Neural progenitor cell (in vitro differentiated cells): Measurements from ENCODE around the gene COL8A1. TPM values are rescaled to one million over a fixed set of nuclear protein-coding genes. Genes with fewer than 3 reads are reported as not detected.
"Not testable (repeated sequence)": the region's sequence is repeated elsewhere in the genome, so short reads cannot be mapped to it uniquely, and the experiment has no call there.

Experiments
- DNase-seq: peaks from one replicate; pipeline ENCODE4 v3.0.0-alpha.2; 2016; ENCODE audit warnings: low spot score
- H2AFZ ChIP-seq: fragments of 200-600 bp; sonication (generic); replicated peaks from 2 replicates; pipeline ENCODE4 v1.6.1; 2016; ENCODE audit warnings: antibody characterized with exemption
- H3F3A ChIP-seq: fragments of 200-600 bp; sonication (generic); 2 replicates; pipeline ENCODE4 v1.6.1; 2016; ENCODE audit warnings: antibody characterized with exemption, low read depth
- H3K27ac ChIP-seq: fragments of 200-600 bp; sonication (generic); 2 replicates; pipeline ENCODE4 v1.5.1; 2016; ENCODE audit warnings: mild to moderate bottlenecking
- H3K27me3 ChIP-seq: fragments of 200-600 bp; sonication (generic); 2 replicates; pipeline ENCODE4 v1.6.1; 2016; ENCODE audit warnings: mild to moderate bottlenecking, moderate library complexity
- H3K36me3 ChIP-seq: fragments of 200-600 bp; sonication (generic); 2 replicates; pipeline ENCODE4 v1.5.1; 2016
- H3K4me1 ChIP-seq: fragments of 200-600 bp; sonication (generic); 2 replicates; pipeline ENCODE4 v1.6.1; 2016; ENCODE audit warnings: mixed run types
- H3K4me2 ChIP-seq: fragments of 200-600 bp; sonication (generic); 2 replicates; pipeline ENCODE4 v1.6.1; 2016
- H3K4me3 ChIP-seq: fragments of 200-600 bp; sonication (generic); 2 replicates; pipeline ENCODE4 v1.5.1; 2016
- H3K79me2 ChIP-seq: fragments of 200-600 bp; sonication (generic); 2 replicates; pipeline ENCODE4 v1.6.1; 2016; ENCODE audit warnings: low read depth
- H3K9ac ChIP-seq: fragments of 200-600 bp; sonication (generic); 2 replicates; pipeline ENCODE4 v1.6.1; 2016
- H3K9me3 ChIP-seq: fragments of 200-600 bp; sonication (generic); 2 replicates; pipeline ENCODE4 v1.5.1; 2016; ENCODE audit warnings: low read depth
- H4K20me1 ChIP-seq: fragments of 200-600 bp; sonication (generic); 2 replicates; pipeline ENCODE4 v1.6.1; 2016; ENCODE audit warnings: low read depth
- H3K27ac Mint-ChIP-seq: 3 replicates; pipeline ENCODE4 v1.8.0; 2021; ENCODE audit warnings: mixed read lengths
- H3K27me3 Mint-ChIP-seq: 2 replicates; pipeline ENCODE4 v1.8.0; 2022; ENCODE audit warnings: low read depth, mild to moderate bottlenecking, inconsistent platforms, moderate library complexity, mixed read lengths; ENCODE audit not compliant: insufficient read depth
- H3K36me3 Mint-ChIP-seq: 3 replicates; pipeline ENCODE4 v1.8.0; 2021; ENCODE audit warnings: mixed read lengths
- H3K4me1 Mint-ChIP-seq: 3 replicates; pipeline ENCODE4 v1.8.0; 2021; ENCODE audit warnings: mixed read lengths
- H3K4me3 Mint-ChIP-seq: 3 replicates; pipeline ENCODE4 v1.8.0; 2021; ENCODE audit warnings: mild to moderate bottlenecking, moderate library complexity, mixed read lengths
- H3K9me3 Mint-ChIP-seq: 3 replicates; pipeline ENCODE4 v1.8.0; 2020; ENCODE audit warnings: mixed read lengths
- EZH2 ChIP-seq: fragments of 200-600 bp; sonication (generic); IDR thresholded peaks from 2 replicates; pipeline ENCODE4 v1.6.1; 2017; ENCODE audit warnings: antibody characterized with exemption, mild to moderate bottlenecking, moderate library complexity
- EZH2phosphoT487 ChIP-seq: fragments of 200-600 bp; sonication (generic); IDR thresholded peaks from 2 replicates; pipeline ENCODE4 v1.6.1; 2017; ENCODE audit warnings: antibody characterized with exemption
- total RNA-seq: library from RNA; depleted of rRNA; stranded (reverse); fragments of >200 nt; gene quantifications from 2 replicates; pipeline ENCODE4 v1.2.3, GENCODE V29; 2015; ENCODE audit warnings: low replicate concordance
- TF ChIP-seq, protein P1 (sequence below): fragments of 200-600 bp; sonication (generic); IDR thresholded peaks from 2 replicates; pipeline ENCODE4 v1.5.1; 2017; ENCODE audit warnings: antibody characterized with exemption, mild to moderate bottlenecking

Gene COL8A1
- total RNA-seq, 1 donor from 2014 or later = not detected

GRCh38 chr3:99837715-99838114, 199.3 kb downstream of the COL8A1 start:
- H3K4me1 Mint-ChIP-seq = no peaks in the 10 kb centered on the region
- no peaks in the 10 kb centered on the region for H3K9me3 Mint-ChIP-seq
- H3K36me3 Mint-ChIP-seq = no peaks in the 10 kb centered on the region
- H3K27me3 ChIP-seq = no peaks in the 10 kb centered on the region
- no peak overlapping the region for H3K9ac ChIP-seq
- H3K4me2 ChIP-seq = no peak overlapping the region
- no peaks in the 10 kb centered on the region for H3K27me3 Mint-ChIP-seq
- no peak overlapping the region for H3K27ac ChIP-seq
- TF ChIP-seq, protein P1, sequence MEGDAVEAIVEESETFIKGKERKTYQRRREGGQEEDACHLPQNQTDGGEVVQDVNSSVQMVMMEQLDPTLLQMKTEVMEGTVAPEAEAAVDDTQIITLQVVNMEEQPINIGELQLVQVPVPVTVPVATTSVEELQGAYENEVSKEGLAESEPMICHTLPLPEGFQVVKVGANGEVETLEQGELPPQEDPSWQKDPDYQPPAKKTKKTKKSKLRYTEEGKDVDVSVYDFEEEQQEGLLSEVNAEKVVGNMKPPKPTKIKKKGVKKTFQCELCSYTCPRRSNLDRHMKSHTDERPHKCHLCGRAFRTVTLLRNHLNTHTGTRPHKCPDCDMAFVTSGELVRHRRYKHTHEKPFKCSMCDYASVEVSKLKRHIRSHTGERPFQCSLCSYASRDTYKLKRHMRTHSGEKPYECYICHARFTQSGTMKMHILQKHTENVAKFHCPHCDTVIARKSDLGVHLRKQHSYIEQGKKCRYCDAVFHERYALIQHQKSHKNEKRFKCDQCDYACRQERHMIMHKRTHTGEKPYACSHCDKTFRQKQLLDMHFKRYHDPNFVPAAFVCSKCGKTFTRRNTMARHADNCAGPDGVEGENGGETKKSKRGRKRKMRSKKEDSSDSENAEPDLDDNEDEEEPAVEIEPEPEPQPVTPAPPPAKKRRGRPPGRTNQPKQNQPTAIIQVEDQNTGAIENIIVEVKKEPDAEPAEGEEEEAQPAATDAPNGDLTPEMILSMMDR = no peak
- TF ChIP-seq EZH2 (no peak), EZH2phosphoT487 (no peak)
- peaks cover 27% of the 10 kb centered on the region for H3K79me2 ChIP-seq
- no peaks in the 10 kb centered on the region for H3K36me3 ChIP-seq
- H3F3A ChIP-seq = no peaks in the 10 kb centered on the region
- no peak overlapping the region for H3K27ac Mint-ChIP-seq
- H2AFZ ChIP-seq = no peak overlapping the region
- no peak for DNase-seq
- peaks cover 9% of the 10 kb centered on the region for H3K4me1 ChIP-seq
- H3K9me3 ChIP-seq = no peaks in the 10 kb centered on the region
- H3K4me3 ChIP-seq = no peak overlapping the region
- H4K20me1 ChIP-seq = peaks cover 8% of the 10 kb centered on the region
- H3K4me3 Mint-ChIP-seq = no peak overlapping the region

DNA sequence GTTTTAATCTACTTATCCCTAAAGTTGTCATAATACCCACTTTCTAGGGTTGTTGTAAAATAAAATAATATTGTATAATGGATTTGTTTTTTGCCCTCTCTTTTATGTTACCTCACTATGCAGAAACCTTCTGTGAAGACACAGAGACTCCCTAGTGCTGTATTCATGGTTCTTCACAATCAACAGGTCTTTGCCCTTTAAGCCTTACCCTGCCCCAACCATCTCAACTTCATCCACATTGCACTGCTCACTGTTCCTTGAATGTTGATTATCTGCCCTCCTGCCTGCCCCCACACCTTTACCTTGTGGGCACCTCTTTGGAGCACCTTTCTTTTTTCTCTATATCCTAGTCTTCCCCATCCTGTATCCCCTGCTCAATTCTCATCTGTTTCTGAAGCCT, 200.4 kb downstream of the COL8A1 start:
- H3K4me1 Mint-ChIP-seq = no peaks in the 10 kb centered on the region

GRCh38 chr3:99839613-99840012, 201.2 kb downstream of the COL8A1 start:
- Histone ChIP-seq H3F3A (no peaks in the 10 kb centered on the region), H4K20me1 (peaks cover 12% of the 10 kb centered on the region), H3K9ac (no peak overlapping the region), H3K79me2 (peaks cover 16% of the 10 kb centered on the region), H3K9me3 (no peaks in the 10 kb centered on the region), H3K4me1 (peaks cover 9% of the 10 kb centered on the region), H3K27ac (no peak overlapping the region), H3K4me2 (no peak overlapping the region), H3K36me3 (no peaks in the 10 kb centered on the region), H3K4me3 (no peak overlapping the region), H2AFZ (no peak overlapping the region), H3K27me3 (no peaks in the 10 kb centered on the region)
- DNase-seq = no peak
- Mint-ChIP-seq H3K4me3 (no peak overlapping the region), H3K4me1 (no peaks in the 10 kb centered on the region), H3K36me3 (no peaks in the 10 kb centered on the region), H3K27ac (no peak overlapping the region), H3K27me3 (no peaks in the 10 kb centered on the region), H3K9me3 (no peaks in the 10 kb centered on the region)
- TF ChIP-seq, protein P1 = no peak

More for the DNA sequence above, 200.4 kb downstream of the COL8A1 start:
- Histone ChIP-seq H3F3A (no peaks in the 10 kb centered on the region), H2AFZ (no peak overlapping the region), H3K9me3 (no peaks in the 10 kb centered on the region), H4K20me1 (peaks cover 12% of the 10 kb centered on the region), H3K4me3 (no peak overlapping the region), H3K79me2 (peaks cover 18% of the 10 kb centered on the region), H3K27me3 (no peaks in the 10 kb centered on the region), H3K4me1 (peaks cover 9% of the 10 kb centered on the region), H3K4me2 (no peak overlapping the region), H3K36me3 (no peaks in the 10 kb centered on the region), H3K9ac (no peak overlapping the region), H3K27ac (no peak overlapping the region)
- DNase-seq = no peak
- H3K36me3 Mint-ChIP-seq = no peaks in the 10 kb centered on the region
- no peaks in the 10 kb centered on the region for H3K27me3 Mint-ChIP-seq
- H3K9me3 Mint-ChIP-seq = no peaks in the 10 kb centered on the region
- no peak overlapping the region for H3K27ac Mint-ChIP-seq
- no peak overlapping the region for H3K4me3 Mint-ChIP-seq
- TF ChIP-seq, protein P1 = no peak
- TF ChIP-seq EZH2 (no peak), EZH2phosphoT487 (no peak)

DNA sequence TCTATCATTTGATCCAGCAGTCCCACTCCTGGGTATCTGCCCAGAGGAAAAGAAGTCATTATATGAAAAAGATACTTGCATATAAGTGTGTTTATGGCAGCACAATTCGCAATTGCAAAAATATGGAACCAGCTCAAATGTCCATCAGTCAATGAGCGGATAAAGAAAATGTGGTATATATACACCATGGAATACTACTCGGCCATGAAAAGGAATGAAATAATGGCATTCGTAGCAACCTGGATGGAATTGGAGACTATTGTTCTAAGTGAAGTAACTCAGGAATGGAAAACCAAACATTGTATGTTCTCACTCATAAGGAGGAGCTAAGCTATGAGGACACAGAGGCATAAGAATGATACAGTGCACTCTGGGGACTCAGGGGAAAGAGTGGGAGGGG, 203.6 kb downstream of the COL8A1 start:
- not testable (repeated sequence) for H3K4me2 ChIP-seq, H3K9ac ChIP-seq, H3K27ac Mint-ChIP-seq, H3K9me3 Mint-ChIP-seq, H3K36me3 ChIP-seq, H3K4me3 ChIP-seq, DNase-seq, H3K4me1 Mint-ChIP-seq, H3F3A ChIP-seq, H3K9me3 ChIP-seq, H3K4me3 Mint-ChIP-seq, H3K27me3 ChIP-seq, H3K27me3 Mint-ChIP-seq, H3K27ac ChIP-seq, H2AFZ ChIP-seq, H3K4me1 ChIP-seq, H3K36me3 Mint-ChIP-seq
- Histone ChIP-seq H3K79me2 (peaks cover 17% of the 10 kb centered on the region), H4K20me1 (peaks cover 12% of the 10 kb centered on the region)
